Gastrocnemius medialis (tissue), 4 donors: Measurements from ENCODE around the gene BIVM. TPM values are rescaled to one million over a fixed set of nuclear protein-coding genes. Genes with fewer than 3 reads are reported as not detected.

ENCODE experiments used
- ATAC-seq, 2 donors: fragments of 150-250 bp; one replicate each; pipeline ENCODE4 v1.9.1; 2016
- DNase-seq, 2 donors: peaks; one replicate each; pipeline ENCODE4 v3.0.0-alpha.2; 2019
- H3K27ac ChIP-seq, 4 donors: fragments of 200-600 bp; sonication (generic); 1 replicate in 1 of 4; 2 replicates in 3 of 4; pipeline ENCODE4 v1.5.1; 2016 to 2018; ENCODE audit warnings: mild to moderate bottlenecking in 2 of 4, moderate library complexity in 1 of 4
- H3K27me3 ChIP-seq, 3 donors: fragments of 200-600 bp; sonication (generic) in 2 of 3; 1 replicate in 1 of 3; 2 replicates in 2 of 3; pipeline versions ENCODE4 v1.5.1 to v1.6.0; 2016 to 2019; ENCODE audit warnings: mild to moderate bottlenecking in 1 of 3, moderate library complexity in 1 of 3
- H3K36me3 ChIP-seq, 2 donors: fragments of 200-600 bp; sonication (generic) in 1 of 2; one replicate each; pipeline ENCODE4 v1.5.1; 2017 to 2018
- H3K4me1 ChIP-seq, 2 donors: fragments of 200-600 bp; sonication (generic) in 1 of 2; one replicate each; pipeline ENCODE4 v1.5.1; 2016 to 2017; ENCODE audit warnings: mild to moderate bottlenecking in 2 of 2
- H3K4me3 ChIP-seq, 4 donors: fragments of 200-600 bp; sonication (generic) in 3 of 4; 1 replicate in 1 of 4; 2 replicates in 3 of 4; pipeline ENCODE4 v1.5.1; 2016 to 2019; ENCODE audit warnings: mild to moderate bottlenecking in 2 of 4
- H3K9me3 ChIP-seq, 3 donors: fragments of 200-600 bp; sonication (generic) in 2 of 3; 1 replicate in 1 of 3; 2 replicates in 2 of 3; pipeline ENCODE4 v1.5.1; 2016 to 2019
- CTCF ChIP-seq, 5 experiments: fragments of 450-650 bp in 3 of 5; fragments of 200-600 bp in 2 of 5; sonication (generic) in 2 of 5; IDR thresholded peaks in 4 of 5; conservative IDR thresholded peaks in 1 of 5; 1 replicate in 4 of 5; 2 replicates in 1 of 5; pipeline ENCODE4 v1.5.1; 2016 to 2019; ENCODE audit warnings: antibody characterized with exemption in 5 of 5, mild to moderate bottlenecking in 3 of 5, moderate library complexity in 3 of 5
- POLR2A ChIP-seq, 2 donors: fragments of 450-650 bp; IDR thresholded peaks; one replicate each; pipeline ENCODE4 v1.6.1; 2017; ENCODE audit warnings: antibody characterized with exemption in 2 of 2, mild to moderate bottlenecking in 2 of 2, moderate library complexity in 2 of 2
- in situ Hi-C, 4 donors: fragments of 200-750 bp; cut with MboI; loops; one replicate each; pipeline versions ENCODE4 v1.15.0 to v1.8.0; 2017; ENCODE audit warnings: low sequenced_read_pairs in 4 of 4
- intact Hi-C: fragments of 100-400 bp; cut with DNase I; formaldehyde crosslinking; loops from one replicate; pipeline ENCODE4 v1.15.1; 2023; ENCODE audit warnings: low total_unique reads
- total RNA-seq, 4 donors: library from RNA; depleted of rRNA; stranded (reverse); fragments of >200 nt; gene quantifications; one replicate each; pipeline versions ENCODE4 v1.1.0 to v1.2.3, GENCODE V29; 2016

Gene BIVM
- total RNA-seq, 4 donors from 2014 or later: 14.2 to 25.1 (median 21.1) TPM

DNA sequence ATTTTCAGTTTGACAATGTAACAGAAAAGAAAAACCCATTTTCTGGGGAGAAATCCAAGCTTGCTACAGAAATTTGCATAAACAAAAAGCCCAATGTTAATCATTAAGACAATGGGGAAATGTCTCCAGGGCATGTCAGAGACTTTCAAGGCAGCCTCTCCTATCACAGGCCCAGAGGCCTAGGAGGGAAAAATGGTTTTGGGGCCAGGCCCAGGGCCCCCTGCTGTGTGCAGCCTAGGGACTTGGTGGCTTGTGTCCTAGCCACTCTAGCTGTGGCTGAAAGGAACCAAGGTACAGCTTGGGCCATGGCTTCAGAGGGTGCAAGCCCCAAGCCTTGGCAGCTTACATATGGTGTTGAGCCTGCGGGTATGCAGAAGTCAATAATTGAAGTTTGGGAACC is 17.3 kb upstream of the BIVM start:
- in situ Hi-C loops (no loop called here), intact Hi-C loops (no loop called here)
- DNase-seq: no peak
- Histone ChIP-seq H3K4me3 (no peak overlapping the region), H3K27me3 (no peaks in the 10 kb centered on the region), H3K36me3 (no peaks in the 10 kb centered on the region), H3K9me3 (no peaks in the 10 kb centered on the region), H3K27ac (no peak overlapping the region), H3K4me1 (no peaks in the 10 kb centered on the region)
- TF ChIP-seq POLR2A (IDR thresholded peaks at IDR 0.05) (no peak), CTCF (IDR thresholded peaks at IDR 0.05 in 4 of 5, conservative IDR thresholded peaks at IDR 0.05 in 1 of 5) (no peak)
- no peak for ATAC-seq

- H3K9me3 ChIP-seq: no peaks in the 10 kb centered on the region
- in situ Hi-C loops: no loop called here
- no peaks in the 10 kb centered on the region for H3K27me3 ChIP-seq
- H3K27ac ChIP-seq: no peak overlapping the region
- no peak overlapping the region for H3K4me3 ChIP-seq
- no peak for TF ChIP-seq CTCF (IDR thresholded peaks at IDR 0.05 in 4 of 5, conservative IDR thresholded peaks at IDR 0.05 in 1 of 5)
- no peak for TF ChIP-seq POLR2A (IDR thresholded peaks at IDR 0.05)
- no peak for ATAC-seq
- DNase-seq: no peak
- intact Hi-C loops: no loop called here
- no peaks in the 10 kb centered on the region for H3K36me3 ChIP-seq
- no peaks in the 10 kb centered on the region for H3K4me1 ChIP-seq
These were observed 14.4 kb upstream of the BIVM start for GRCh38 chr13:102784483-102784882.

DNA sequence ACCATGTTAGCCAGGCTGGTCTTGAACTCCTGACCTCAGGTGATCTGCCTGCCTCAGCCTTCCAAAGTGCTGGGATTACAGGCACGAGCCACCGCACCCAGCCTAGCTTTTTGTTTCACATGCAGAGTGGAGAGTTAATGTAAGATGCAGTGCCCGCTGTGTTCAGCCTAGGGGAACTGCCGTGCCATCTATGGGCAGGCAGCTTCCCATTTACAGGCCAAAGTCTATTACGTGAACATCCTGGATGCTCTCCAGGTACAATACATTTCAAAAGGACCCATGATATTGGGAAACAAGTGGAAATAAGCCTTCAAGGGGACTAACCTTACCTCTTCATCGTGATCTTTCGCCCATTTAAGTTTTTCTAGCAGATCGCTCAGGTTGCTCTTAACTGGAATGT is 10.2 kb upstream of the BIVM start:
- Histone ChIP-seq H3K4me3 (no peak overlapping the region), H3K36me3 (no peaks in the 10 kb centered on the region), H3K27me3 (no peaks in the 10 kb centered on the region), H3K27ac (no peak overlapping the region), H3K4me1 (no peaks in the 10 kb centered on the region), H3K9me3 (no peaks in the 10 kb centered on the region)
- no peak for TF ChIP-seq CTCF (IDR thresholded peaks at IDR 0.05 in 4 of 5, conservative IDR thresholded peaks at IDR 0.05 in 1 of 5)
- no peak for TF ChIP-seq POLR2A (IDR thresholded peaks at IDR 0.05)
- in situ Hi-C loops: no loop called here
- intact Hi-C loops: no loop called here
- ATAC-seq (no peak), DNase-seq (no peak)

- in situ Hi-C loops: no loop called here
- ATAC-seq (no peak), DNase-seq (no peak)
- intact Hi-C loops: no loop called here
- H3K27me3 ChIP-seq: no peaks in the 10 kb centered on the region
- no peaks in the 10 kb centered on the region for H3K9me3 ChIP-seq
- H3K36me3 ChIP-seq: no peaks in the 10 kb centered on the region
- H3K27ac ChIP-seq: no peak overlapping the region
- no peak overlapping the region for H3K4me3 ChIP-seq
- TF ChIP-seq POLR2A (IDR thresholded peaks at IDR 0.05): no peak
- TF ChIP-seq CTCF (IDR thresholded peaks at IDR 0.05 in 4 of 5, conservative IDR thresholded peaks at IDR 0.05 in 1 of 5): no peak
- no peaks in the 10 kb centered on the region for H3K4me1 ChIP-seq
These were observed 6.5 kb upstream of the BIVM start for GRCh38 chr13:102792396-102792795.

GRCh38 chr13:102793611-102794355 is 5.1 kb upstream of the BIVM start:
- Histone ChIP-seq H3K4me1 (peaks cover 0 to 6% of the 10 kb centered on the region in 2 donors), H3K27me3 (no peaks in the 10 kb centered on the region), H3K27ac (no peak overlapping the region), H3K9me3 (no peaks in the 10 kb centered on the region), H3K4me3 (no peak overlapping the region), H3K36me3 (no peaks in the 10 kb centered on the region)
- in situ Hi-C loops (no loop called here), intact Hi-C loops (no loop called here)
- ATAC-seq (no peak), DNase-seq (no peak)
- no peak for TF ChIP-seq POLR2A (IDR thresholded peaks at IDR 0.05)
- no peak for TF ChIP-seq CTCF (IDR thresholded peaks at IDR 0.05 in 4 of 5, conservative IDR thresholded peaks at IDR 0.05 in 1 of 5)
